Neural progenitor cell (in vitro differentiated cells): Measurements from ENCODE around the gene OGFOD3. TPM values are rescaled to one million over a fixed set of nuclear protein-coding genes. Genes with fewer than 3 reads are reported as not detected.

Experiments used
- DNase-seq: peaks from one replicate; pipeline ENCODE4 v3.0.0-alpha.2; 2016; ENCODE audit warnings: low spot score
- H2AFZ ChIP-seq: fragments of 200-600 bp; sonication (generic); replicated peaks from 2 replicates; pipeline ENCODE4 v1.6.1; 2016; ENCODE audit warnings: antibody characterized with exemption
- H3F3A ChIP-seq: fragments of 200-600 bp; sonication (generic); 2 replicates; pipeline ENCODE4 v1.6.1; 2016; ENCODE audit warnings: antibody characterized with exemption, low read depth
- H3K27ac ChIP-seq: fragments of 200-600 bp; sonication (generic); 2 replicates; pipeline ENCODE4 v1.5.1; 2016; ENCODE audit warnings: mild to moderate bottlenecking
- H3K27me3 ChIP-seq: fragments of 200-600 bp; sonication (generic); 2 replicates; pipeline ENCODE4 v1.6.1; 2016; ENCODE audit warnings: mild to moderate bottlenecking, moderate library complexity
- H3K36me3 ChIP-seq: fragments of 200-600 bp; sonication (generic); 2 replicates; pipeline ENCODE4 v1.5.1; 2016
- H3K4me1 ChIP-seq: fragments of 200-600 bp; sonication (generic); 2 replicates; pipeline ENCODE4 v1.6.1; 2016; ENCODE audit warnings: mixed run types
- H3K4me2 ChIP-seq: fragments of 200-600 bp; sonication (generic); 2 replicates; pipeline ENCODE4 v1.6.1; 2016
- H3K4me3 ChIP-seq: fragments of 200-600 bp; sonication (generic); 2 replicates; pipeline ENCODE4 v1.5.1; 2016
- H3K79me2 ChIP-seq: fragments of 200-600 bp; sonication (generic); 2 replicates; pipeline ENCODE4 v1.6.1; 2016; ENCODE audit warnings: low read depth
- H3K9ac ChIP-seq: fragments of 200-600 bp; sonication (generic); 2 replicates; pipeline ENCODE4 v1.6.1; 2016
- H3K9me3 ChIP-seq: fragments of 200-600 bp; sonication (generic); 2 replicates; pipeline ENCODE4 v1.5.1; 2016; ENCODE audit warnings: low read depth
- H4K20me1 ChIP-seq: fragments of 200-600 bp; sonication (generic); 2 replicates; pipeline ENCODE4 v1.6.1; 2016; ENCODE audit warnings: low read depth
- H3K27ac Mint-ChIP-seq: 3 replicates; pipeline ENCODE4 v1.8.0; 2021; ENCODE audit warnings: mixed read lengths
- H3K27me3 Mint-ChIP-seq: 2 replicates; pipeline ENCODE4 v1.8.0; 2022; ENCODE audit warnings: low read depth, mild to moderate bottlenecking, inconsistent platforms, moderate library complexity, mixed read lengths; ENCODE audit not compliant: insufficient read depth
- H3K36me3 Mint-ChIP-seq: 3 replicates; pipeline ENCODE4 v1.8.0; 2021; ENCODE audit warnings: mixed read lengths
- H3K4me1 Mint-ChIP-seq: 3 replicates; pipeline ENCODE4 v1.8.0; 2021; ENCODE audit warnings: mixed read lengths
- H3K4me3 Mint-ChIP-seq: 3 replicates; pipeline ENCODE4 v1.8.0; 2021; ENCODE audit warnings: mild to moderate bottlenecking, moderate library complexity, mixed read lengths
- H3K9me3 Mint-ChIP-seq: 3 replicates; pipeline ENCODE4 v1.8.0; 2020; ENCODE audit warnings: mixed read lengths
- EZH2 ChIP-seq: fragments of 200-600 bp; sonication (generic); IDR thresholded peaks from 2 replicates; pipeline ENCODE4 v1.6.1; 2017; ENCODE audit warnings: antibody characterized with exemption, mild to moderate bottlenecking, moderate library complexity
- EZH2phosphoT487 ChIP-seq: fragments of 200-600 bp; sonication (generic); IDR thresholded peaks from 2 replicates; pipeline ENCODE4 v1.6.1; 2017; ENCODE audit warnings: antibody characterized with exemption
- total RNA-seq: library from RNA; depleted of rRNA; stranded (reverse); fragments of >200 nt; gene quantifications from 2 replicates; pipeline ENCODE4 v1.2.3, GENCODE V29; 2015; ENCODE audit warnings: low replicate concordance
- TF ChIP-seq, protein P1 (sequence below): fragments of 200-600 bp; sonication (generic); IDR thresholded peaks from 2 replicates; pipeline ENCODE4 v1.5.1; 2017; ENCODE audit warnings: antibody characterized with exemption, mild to moderate bottlenecking

OGFOD3 gene
- total RNA-seq, 1 donor from 2014 or later, result 26.8 TPM

- Histone ChIP-seq H3F3A (no peaks in the 10 kb centered on the region), H3K27me3 (no peaks in the 10 kb centered on the region), H3K9me3 (no peaks in the 10 kb centered on the region), H3K9ac (no peak overlapping the region), H3K4me2 (no peak overlapping the region), H3K4me1 (no peaks in the 10 kb centered on the region), H2AFZ (no peak overlapping the region), H3K4me3 (no peak overlapping the region), H3K36me3 (no peaks in the 10 kb centered on the region), H4K20me1 (no peaks in the 10 kb centered on the region), H3K27ac (no peak overlapping the region), H3K79me2 (no peaks in the 10 kb centered on the region)
- Mint-ChIP-seq H3K4me3 (no peak overlapping the region), H3K36me3 (no peaks in the 10 kb centered on the region), H3K4me1 (no peaks in the 10 kb centered on the region), H3K9me3 (no peaks in the 10 kb centered on the region), H3K27me3 (peaks cover 2% of the 10 kb centered on the region), H3K27ac (no peak overlapping the region)
- no peak for DNase-seq
- no peak for TF ChIP-seq EZH2
- no peak for TF ChIP-seq EZH2phosphoT487
Observed at GRCh38 chr17:82434216-82434565, 15.8 kb upstream of the OGFOD3 start.

DNA sequence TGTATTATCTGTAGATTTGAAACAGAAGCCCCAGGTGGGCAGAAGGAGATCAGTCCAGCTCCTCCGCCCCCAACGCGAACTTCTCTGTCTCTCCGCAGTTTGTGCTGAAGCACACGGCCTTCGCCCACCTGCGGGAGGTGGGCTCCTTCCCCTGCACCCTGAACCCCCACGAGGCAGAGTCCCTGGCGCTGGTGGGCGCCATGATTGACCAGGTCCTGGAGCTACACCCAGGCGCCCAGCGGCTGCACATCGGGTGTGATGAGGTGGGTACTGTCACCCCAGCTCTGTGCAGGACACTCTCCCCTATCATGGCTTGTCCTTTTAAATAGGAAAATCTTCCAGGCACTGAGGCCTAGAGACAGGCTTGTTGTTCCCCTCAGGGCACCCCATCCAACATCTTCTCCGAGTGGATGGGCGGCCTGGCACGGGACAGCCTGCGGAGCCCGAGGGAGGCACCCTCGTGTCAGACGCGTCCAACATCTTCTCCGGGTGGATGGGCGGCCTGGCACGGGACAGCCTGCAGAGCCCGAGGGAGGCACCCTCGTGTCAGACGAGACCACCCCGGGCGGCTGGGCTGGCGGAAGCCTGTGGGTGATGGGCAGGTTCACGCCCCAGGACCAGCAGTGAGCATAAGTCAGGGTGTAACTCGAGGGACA, 15.3 kb upstream of the OGFOD3 start:
- H3K79me2 ChIP-seq, result no peaks in the 10 kb centered on the region
- no peak overlapping the region for H3K27ac ChIP-seq
- H3K36me3 Mint-ChIP-seq, result no peaks in the 10 kb centered on the region
- no peaks in the 10 kb centered on the region for H3K36me3 ChIP-seq
- H2AFZ ChIP-seq, result no peak overlapping the region
- H4K20me1 ChIP-seq, result no peaks in the 10 kb centered on the region
- H3K9ac ChIP-seq, result no peak overlapping the region
- no peaks in the 10 kb centered on the region for H3K4me1 Mint-ChIP-seq
- no peak overlapping the region for H3K4me3 ChIP-seq
- H3K27ac Mint-ChIP-seq, result no peak overlapping the region
- DNase-seq, result no peak
- peaks cover 2% of the 10 kb centered on the region for H3K27me3 Mint-ChIP-seq
- no peaks in the 10 kb centered on the region for H3K27me3 ChIP-seq
- no peaks in the 10 kb centered on the region for H3K4me1 ChIP-seq
- no peaks in the 10 kb centered on the region for H3K9me3 Mint-ChIP-seq
- no peak overlapping the region for H3K4me3 Mint-ChIP-seq
- H3F3A ChIP-seq, result no peaks in the 10 kb centered on the region
- no peak overlapping the region for H3K4me2 ChIP-seq
- H3K9me3 ChIP-seq, result no peaks in the 10 kb centered on the region
- TF ChIP-seq EZH2phosphoT487, result no peak
- TF ChIP-seq EZH2, result no peak
- TF ChIP-seq, protein P1, sequence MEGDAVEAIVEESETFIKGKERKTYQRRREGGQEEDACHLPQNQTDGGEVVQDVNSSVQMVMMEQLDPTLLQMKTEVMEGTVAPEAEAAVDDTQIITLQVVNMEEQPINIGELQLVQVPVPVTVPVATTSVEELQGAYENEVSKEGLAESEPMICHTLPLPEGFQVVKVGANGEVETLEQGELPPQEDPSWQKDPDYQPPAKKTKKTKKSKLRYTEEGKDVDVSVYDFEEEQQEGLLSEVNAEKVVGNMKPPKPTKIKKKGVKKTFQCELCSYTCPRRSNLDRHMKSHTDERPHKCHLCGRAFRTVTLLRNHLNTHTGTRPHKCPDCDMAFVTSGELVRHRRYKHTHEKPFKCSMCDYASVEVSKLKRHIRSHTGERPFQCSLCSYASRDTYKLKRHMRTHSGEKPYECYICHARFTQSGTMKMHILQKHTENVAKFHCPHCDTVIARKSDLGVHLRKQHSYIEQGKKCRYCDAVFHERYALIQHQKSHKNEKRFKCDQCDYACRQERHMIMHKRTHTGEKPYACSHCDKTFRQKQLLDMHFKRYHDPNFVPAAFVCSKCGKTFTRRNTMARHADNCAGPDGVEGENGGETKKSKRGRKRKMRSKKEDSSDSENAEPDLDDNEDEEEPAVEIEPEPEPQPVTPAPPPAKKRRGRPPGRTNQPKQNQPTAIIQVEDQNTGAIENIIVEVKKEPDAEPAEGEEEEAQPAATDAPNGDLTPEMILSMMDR, result no peak

GRCh38 chr17:82432017-82432416, 13.6 kb upstream of the OGFOD3 start:
- no peak overlapping the region for H3K27ac Mint-ChIP-seq
- no peaks in the 10 kb centered on the region for H3K9me3 ChIP-seq
- H3K9me3 Mint-ChIP-seq, result no peaks in the 10 kb centered on the region
- H3K36me3 ChIP-seq, result no peaks in the 10 kb centered on the region
- no peak overlapping the region for H3K4me3 Mint-ChIP-seq
- no peaks in the 10 kb centered on the region for H3K4me1 ChIP-seq
- no peaks in the 10 kb centered on the region for H3K4me1 Mint-ChIP-seq
- H3K36me3 Mint-ChIP-seq, result no peaks in the 10 kb centered on the region
- H3K27me3 Mint-ChIP-seq, result peaks cover 2% of the 10 kb centered on the region
- H3K4me2 ChIP-seq, result no peak overlapping the region
- H3K9ac ChIP-seq, result no peak overlapping the region
- H3K27ac ChIP-seq, result no peak overlapping the region
- no peaks in the 10 kb centered on the region for H3F3A ChIP-seq
- no peak overlapping the region for H2AFZ ChIP-seq
- H3K27me3 ChIP-seq, result no peaks in the 10 kb centered on the region
- no peaks in the 10 kb centered on the region for H3K79me2 ChIP-seq
- DNase-seq, result no peak
- H4K20me1 ChIP-seq, result no peaks in the 10 kb centered on the region
- no peak overlapping the region for H3K4me3 ChIP-seq
- TF ChIP-seq EZH2phosphoT487 (no peak), EZH2 (no peak)
- TF ChIP-seq, protein P1, result no peak

DNA sequence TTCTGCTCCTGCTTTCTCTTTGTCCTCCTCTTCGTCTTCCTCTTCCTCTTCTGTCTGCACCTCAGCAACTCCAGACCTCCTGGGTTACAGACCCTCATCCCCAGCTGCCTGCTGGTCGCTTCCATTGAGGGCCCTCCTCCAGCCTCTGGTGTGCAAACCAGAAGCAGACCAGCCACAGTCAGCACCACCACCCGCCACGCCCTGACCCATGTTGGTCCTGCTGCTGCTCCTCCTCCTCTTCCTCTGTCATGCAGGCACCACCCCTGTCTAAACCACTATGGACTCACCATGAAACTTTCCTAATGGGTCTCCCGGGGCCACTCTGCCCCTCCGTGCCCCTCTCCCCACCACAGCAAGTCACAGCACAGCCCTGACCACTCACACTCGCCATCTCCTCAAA, 11.4 kb upstream of the OGFOD3 start:
- H3K4me1 ChIP-seq, result no peaks in the 10 kb centered on the region
- no peaks in the 10 kb centered on the region for H3K9me3 Mint-ChIP-seq

More for the DNA sequence above, 11.4 kb upstream of the OGFOD3 start:
- Mint-ChIP-seq H3K27ac (no peak overlapping the region), H3K4me1 (no peaks in the 10 kb centered on the region), H3K36me3 (no peaks in the 10 kb centered on the region), H3K4me3 (peak overlapping the region; percentile 5), H3K27me3 (peaks cover 8% of the 10 kb centered on the region)
- Histone ChIP-seq H4K20me1 (no peaks in the 10 kb centered on the region), H3K9ac (no peak overlapping the region), H2AFZ (no peak overlapping the region), H3K4me2 (no peak overlapping the region), H3F3A (no peaks in the 10 kb centered on the region), H3K9me3 (no peaks in the 10 kb centered on the region), H3K27me3 (no peaks in the 10 kb centered on the region), H3K4me3 (no peak overlapping the region), H3K27ac (no peak overlapping the region), H3K36me3 (no peaks in the 10 kb centered on the region), H3K79me2 (no peaks in the 10 kb centered on the region)
- DNase-seq, result no peak
- TF ChIP-seq EZH2 (no peak), EZH2phosphoT487 (no peak)
- TF ChIP-seq, protein P1, result no peak
